HG03097 (cell line): Measurements from ENCODE around the gene PDE10A.

ENCODE experiments used
- ATAC-seq: cut with Tn5 transposase; IDR thresholded peaks from one replicate; pipeline ENCODE4 v1.9.1; 2021; ENCODE audit not compliant: unreplicated experiment, low FRiP score

The PDE10A gene

GRCh38 chr6:165662749-165663376 lies at the start of gene PDE10A:
Gene PDE10A (minus strand): TSS chr6:165663241. CDS start chr6:165662811, 430 bp downstream.
- ATAC-seq: no peak

DNA sequence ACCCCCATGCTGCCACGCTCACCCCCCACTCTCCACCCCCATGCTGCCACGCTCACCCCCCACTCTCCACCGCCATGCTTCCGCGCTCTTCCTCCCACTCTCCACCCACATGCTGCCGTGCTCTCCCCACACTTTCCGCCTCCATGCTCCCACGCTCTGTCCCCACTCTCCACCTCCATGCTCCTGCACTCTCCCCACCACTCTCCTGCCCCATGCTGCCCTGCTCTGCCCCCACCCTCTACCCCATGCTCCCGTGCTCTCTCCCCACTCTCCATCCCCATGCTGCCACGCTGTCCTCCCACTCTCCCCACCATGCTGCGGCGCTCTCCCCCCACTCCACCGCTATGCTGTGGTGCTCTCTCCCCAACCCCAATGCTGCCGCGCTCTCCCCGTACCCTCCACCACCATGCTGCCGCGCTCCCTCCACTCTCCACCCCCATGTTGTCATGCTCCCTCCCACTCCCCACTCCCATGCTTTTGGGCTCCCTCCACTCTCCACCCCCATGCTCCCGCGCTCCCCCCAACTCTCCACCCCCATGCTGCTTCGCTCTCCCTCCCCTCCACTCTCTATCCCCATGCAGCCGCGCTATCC lies 46.0 kb upstream of the PDE10A start:
- ATAC-seq: no peak

GRCh38 chr6:165707067-165707853 lies 44.2 kb upstream of the PDE10A start:
- no peak for ATAC-seq

- no peak for ATAC-seq
These were observed 42.9 kb upstream of the PDE10A start for GRCh38 chr6:165705941-165706340.

- ATAC-seq: no peak
These were observed 41.2 kb upstream of the PDE10A start for GRCh38 chr6:165704045-165704748.

DNA sequence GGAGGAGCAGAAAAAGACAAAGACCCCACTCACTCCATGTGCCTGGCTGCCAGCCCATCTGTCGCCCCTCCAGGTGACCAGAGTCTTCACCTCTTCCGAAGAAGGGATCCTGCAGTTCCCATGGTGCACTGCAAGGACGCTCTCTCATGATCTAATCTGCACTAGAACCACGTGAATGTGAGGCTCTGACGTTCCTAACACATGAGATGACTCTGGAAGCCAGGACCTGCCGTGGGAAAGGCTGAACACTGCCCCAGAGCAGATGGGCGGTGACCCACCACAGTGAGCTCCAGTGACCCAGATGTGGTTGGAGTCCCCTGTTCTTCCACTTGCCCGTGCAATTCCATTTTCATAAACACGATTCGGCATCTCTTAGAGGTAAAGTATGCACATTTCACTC lies 39.6 kb upstream of the PDE10A start:
- ATAC-seq: no peak

DNA sequence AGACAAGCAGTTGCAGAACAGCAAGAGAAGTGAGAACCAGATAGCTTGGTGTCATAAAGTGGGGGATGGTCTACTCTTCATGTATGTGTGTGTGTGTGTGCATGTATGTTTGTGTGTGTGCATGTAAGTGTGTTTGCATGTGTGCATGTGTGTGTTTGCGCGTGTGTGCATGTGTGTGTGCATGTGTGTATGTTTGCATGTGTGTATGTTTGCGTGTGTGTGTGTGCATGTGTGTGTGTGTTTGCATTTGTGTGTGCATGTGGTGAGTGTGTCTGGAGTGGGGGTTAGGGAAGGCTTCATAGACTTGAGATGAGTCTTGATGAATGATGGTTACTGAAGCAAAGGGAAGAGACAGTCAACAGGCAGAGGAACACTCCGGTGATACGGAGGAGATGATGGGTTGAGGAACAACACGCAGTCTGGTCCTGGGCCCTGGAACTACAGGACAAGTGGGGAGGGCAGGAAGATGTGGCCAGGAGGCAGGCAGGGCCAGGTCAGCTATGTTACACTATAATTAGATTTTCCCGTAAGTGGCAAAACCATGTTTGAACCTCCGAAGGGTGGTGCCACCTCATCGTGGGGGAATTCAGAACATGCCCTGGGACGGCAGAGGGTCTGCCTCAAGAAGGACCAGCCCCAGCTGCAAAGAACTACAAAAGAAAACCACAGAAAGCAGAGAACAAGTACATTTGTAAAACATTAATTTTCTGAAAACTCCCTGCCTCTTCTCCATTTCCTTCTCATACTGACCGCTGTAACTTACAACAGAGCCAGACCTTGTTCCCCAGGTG lies 38.7 kb upstream of the PDE10A start:
- ATAC-seq: peak; percentile 56

DNA sequence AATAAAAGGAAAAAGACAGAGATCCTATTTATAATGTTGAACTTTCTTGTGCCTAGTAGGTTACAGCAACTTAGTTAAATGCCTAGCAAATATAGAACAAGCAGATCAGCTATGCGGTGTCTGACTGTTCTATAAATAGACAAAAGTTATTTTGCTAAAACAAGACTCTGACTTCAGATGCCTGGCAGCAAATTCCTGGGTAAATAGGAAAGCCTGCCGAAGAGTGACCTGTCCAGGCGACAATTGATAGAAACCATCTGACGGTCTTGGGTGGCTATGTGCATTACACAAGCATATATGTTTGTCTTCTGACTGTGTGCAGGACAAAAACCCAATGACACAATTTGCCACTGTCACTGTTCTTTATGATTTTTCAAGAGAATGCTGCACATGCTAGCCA lies 38.0 kb upstream of the PDE10A start:
- no peak for ATAC-seq

DNA sequence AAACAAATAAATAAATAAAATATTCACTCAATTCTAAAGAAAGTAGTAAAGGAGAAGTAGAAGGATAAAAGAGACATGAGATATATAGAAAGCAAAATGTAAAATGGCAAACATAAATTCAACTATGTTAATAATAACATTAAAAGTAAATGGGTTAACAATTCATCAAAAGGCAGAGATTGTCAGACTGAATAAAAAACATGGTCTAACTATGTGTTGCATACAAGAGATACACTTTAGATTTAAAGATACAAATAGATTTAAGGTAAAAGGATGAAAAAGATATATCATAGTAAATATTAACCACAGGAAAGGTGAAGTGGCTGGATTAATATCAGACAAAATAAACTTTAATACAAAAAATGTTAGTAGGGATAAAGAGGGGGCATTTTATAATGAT lies 35.8 kb upstream of the PDE10A start:
- ATAC-seq: no peak

DNA sequence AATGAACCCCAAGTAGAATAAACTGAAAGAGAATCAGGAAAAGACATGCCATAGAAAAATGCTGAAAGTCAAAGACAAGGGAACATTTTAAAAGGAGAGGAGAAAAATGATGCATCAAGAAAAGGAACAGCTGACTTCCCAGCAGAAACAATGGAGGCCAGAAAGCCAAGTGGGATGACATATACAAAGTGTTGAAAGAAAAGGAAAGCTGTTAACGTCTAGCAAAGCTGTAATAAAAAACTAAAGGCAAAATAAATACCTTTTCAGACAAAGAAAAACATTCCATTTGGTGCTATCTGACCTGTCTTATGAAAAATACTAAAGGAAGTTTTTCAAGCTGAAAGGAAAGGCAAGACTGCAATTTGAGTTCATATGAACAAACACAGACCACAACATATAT lies 34.1 kb upstream of the PDE10A start:
- ATAC-seq: no peak

- ATAC-seq: no peak
These were observed 32.9 kb upstream of the PDE10A start for GRCh38 chr6:165695722-165696515.

GRCh38 chr6:165694296-165694695 lies 31.3 kb upstream of the PDE10A start:
- no peak for ATAC-seq

- no peak for ATAC-seq
These were observed 29.1 kb upstream of the PDE10A start for GRCh38 chr6:165692106-165692653.

DNA sequence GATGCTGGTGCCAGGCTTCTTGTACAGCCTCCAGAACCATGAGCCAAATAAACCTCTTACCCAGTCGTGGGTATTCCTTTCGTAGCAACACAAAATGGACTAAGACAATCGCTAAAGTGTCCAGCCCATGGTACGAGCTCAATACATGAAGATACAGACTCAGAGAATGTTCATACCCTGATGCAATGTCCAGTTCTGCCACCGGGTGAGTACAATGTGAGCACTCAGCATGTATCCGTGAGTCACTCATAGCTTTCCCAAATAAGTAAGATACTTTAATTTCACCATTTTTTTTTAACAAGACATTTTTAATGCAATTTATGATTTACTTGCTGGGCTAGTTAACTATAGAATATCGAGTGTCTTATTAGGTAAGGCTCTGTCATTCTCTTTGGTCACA lies 26.7 kb upstream of the PDE10A start:
- no peak for ATAC-seq

GRCh38 chr6:165686596-165687365 lies 23.7 kb upstream of the PDE10A start:
- no peak for ATAC-seq

DNA sequence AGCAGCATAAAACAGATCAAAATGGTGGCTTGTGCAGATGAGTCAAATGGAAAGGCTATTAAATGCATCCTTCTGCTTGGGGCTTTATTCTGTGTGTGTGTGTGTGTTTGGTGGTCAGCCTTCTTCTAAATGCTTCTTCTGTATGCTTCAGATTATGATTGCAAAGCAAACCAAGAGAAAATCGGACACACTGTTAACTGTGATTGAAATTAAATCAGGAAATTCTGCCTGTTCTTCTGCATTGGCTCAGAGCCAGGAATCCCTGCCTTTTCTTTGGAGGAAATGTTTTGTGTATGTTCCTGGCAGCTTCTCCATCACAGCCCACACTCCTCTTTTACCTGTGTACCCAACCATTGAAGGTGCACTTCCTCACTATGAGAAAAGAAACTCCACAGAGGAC lies 22.3 kb upstream of the PDE10A start:
- no peak for ATAC-seq

- ATAC-seq: no peak
These were observed 21.3 kb upstream of the PDE10A start for GRCh38 chr6:165684333-165684732.

- ATAC-seq: no peak
These were observed 17.9 kb upstream of the PDE10A start for GRCh38 chr6:165680975-165681374.

DNA sequence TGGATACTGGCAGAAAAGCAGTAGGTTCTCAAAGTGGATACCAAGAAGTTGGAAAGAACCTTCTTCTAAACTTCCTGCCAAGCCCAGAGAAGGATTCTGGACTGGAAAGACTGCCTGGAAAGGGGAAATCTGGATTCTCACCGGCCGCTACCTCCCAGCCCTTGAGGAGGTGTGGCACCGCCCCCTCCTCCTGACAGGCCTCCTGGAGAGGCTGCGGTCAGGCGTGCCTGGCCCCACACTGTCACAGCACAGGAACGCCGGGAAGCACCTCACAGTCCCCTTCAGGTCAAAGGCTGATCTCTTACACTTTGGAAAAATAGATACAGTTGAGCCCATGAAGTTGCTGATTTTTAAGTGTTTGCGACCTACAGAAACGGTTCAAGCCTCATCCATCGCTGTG lies 16.3 kb upstream of the PDE10A start:
- no peak for ATAC-seq
